Smooth muscle cell of the brain vasculature (primary cell): ENCODE measurements around the gene SRPK2.
"Not testable (repeated sequence)": the region's sequence is repeated elsewhere in the genome, so short reads cannot be mapped to it uniquely, and the experiment has no call there.

Source experiments
- DNase-seq: peaks from one replicate; pipeline ENCODE4 v3.0.0-alpha.2; 2012; ENCODE audit warnings: low read depth, low spot score

Gene SRPK2

GRCh38 chr7:105267244-105267643 lies 121.5 kb downstream of the SRPK2 start:
- no peak for DNase-seq

DNA sequence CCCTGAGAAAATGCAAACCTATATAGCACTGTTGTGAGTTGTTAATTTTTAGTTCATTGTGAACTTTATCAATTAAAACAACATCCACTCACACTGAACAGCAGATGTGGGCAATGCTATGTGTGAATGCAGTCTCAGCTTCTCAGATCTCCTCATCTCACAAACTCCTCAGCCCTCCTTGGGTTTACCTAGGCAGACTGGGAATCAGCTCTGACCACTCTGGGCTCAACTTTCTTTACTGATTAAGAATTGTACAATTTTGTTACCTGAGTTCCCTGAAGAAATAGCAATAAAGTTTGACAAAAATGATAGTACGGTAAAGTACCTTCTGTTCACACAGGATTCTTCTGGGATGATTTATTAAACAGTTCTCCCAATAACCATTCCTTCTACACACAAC lies 124.0 kb downstream of the SRPK2 start:
- DNase-seq = no peak

DNA sequence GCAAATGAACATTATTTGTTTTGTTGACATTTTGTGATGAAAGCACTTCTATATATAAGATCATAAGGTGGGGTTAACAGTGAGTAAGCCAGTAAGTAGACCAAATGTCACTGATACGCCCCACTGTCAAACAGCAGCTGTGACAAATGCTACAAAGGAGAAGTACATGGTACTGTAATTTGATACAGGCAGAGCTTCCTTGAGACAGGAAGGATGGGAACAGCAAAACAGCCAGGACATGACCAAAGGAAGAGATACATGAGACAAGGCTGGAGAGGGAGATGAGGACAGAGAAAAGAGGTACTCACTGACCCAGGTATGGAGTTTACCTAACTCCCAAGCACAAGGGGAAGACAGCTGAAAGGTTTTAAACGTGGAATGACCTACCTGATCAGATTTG lies 127.0 kb downstream of the SRPK2 start:
- no peak for DNase-seq

DNA sequence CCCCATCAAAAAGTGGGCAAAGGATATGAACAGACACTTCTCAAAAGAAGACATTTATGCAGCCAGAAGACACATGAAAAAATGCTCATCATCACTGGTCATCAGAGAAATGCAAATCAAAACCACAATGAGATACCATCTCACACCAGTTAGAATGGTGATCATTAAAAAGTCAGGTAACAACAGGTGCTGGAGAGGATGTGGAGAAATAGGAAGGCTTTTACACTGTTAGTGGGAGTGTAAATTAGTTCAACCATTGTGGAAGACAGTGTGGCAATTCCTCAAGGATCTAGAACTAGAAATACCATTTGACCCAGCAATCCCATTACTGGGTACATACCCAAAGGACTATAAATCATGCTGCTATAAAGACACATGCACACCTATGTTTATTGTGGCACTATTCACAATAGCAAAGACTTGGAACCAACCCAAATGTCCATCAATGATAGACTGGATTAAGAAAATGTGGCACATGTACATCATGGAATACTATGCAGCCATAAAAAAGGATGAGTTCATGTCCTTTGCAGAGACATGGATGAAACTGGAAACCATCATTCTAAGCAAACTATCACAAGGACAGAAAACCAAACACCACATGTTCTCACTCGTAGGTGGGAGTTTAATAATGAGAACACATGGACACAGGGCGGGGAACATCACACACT lies 128.4 kb downstream of the SRPK2 start:
- DNase-seq = not testable (repeated sequence)

DNA sequence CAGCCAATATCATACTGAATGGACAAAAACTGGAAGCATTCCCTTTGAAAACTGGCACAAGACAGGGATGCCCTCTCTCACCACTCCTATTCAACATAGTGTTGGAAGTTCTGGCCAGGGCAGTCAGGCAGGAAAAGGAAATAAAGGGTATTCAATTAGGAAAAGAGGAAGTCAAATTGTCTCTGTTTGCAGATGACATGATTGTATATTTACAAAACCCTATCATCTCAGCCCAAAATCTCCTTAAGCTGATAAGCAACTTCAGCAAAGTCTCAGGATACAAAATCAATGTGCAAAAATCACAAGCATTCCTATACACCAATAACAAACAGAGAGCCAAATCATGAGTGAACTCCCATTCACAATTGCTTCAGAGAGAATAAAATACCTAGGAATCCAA lies 129.8 kb downstream of the SRPK2 start:
- not testable (repeated sequence) for DNase-seq

DNA sequence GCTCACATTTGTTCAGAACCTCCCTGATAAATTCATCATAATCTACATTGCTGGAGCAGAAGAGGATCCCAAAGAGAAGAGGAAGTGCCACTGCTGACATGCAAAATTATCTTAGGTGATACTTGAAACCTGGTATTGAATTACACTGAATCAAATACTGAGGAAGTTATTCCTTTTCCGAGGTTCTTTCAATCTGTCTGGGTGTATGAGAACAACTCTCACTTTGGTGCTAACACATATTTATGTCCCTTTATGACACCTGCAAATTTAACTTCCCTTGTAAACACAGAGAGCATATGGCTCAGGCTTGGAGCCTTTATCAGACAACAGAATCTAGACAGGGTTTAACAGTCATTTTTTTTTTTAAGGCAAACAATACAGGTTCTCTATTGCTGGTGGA lies 131.4 kb downstream of the SRPK2 start:
- no peak for DNase-seq

DNA sequence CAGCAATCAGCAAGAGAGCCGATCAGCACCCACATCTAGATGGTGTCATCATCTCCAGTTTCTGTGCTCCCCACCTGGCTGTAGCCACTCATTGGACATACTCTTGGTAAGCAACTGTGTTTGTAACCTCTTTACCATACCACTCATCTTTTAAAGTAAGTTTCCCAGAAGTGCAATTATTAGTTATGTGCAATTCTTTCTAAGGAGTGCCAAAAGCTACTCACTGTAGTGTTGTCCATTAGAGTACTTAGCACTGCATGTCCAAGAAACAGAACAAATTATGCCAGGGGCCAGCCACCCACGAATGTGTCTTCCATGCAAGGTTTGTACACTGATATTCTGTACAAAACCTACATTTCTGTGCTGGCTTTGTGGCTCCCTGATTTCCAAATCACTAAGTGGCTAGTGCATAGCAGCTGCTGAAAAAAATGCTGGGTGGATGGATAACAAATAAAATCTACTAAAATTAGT lies 131.9 kb downstream of the SRPK2 start:
- DNase-seq = no peak

- DNase-seq = no peak
Measured at GRCh38 chr7:105250706-105251105, 138.0 kb downstream of the SRPK2 start.

GRCh38 chr7:105250239-105250638 lies 138.5 kb downstream of the SRPK2 start:
- DNase-seq = no peak

DNA sequence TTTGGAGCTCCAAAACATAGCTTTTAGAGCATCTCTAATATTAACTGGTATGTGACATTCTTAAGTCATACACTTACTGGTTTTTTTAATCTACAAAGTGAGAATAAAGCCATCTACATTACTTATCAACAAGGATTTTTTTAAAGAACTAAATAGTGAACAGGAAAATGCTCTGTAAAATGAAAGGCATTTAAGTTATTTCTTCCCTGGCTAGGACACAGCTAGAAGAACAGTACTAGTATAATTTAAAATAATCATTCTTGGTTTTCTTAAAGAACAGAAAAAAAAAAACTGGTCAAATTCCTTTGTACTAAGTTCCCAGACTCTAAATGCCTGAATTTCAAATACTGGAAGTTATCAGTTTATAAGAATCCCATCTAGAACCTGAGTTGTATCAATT lies 139.5 kb downstream of the SRPK2 start:
- DNase-seq = no peak

DNA sequence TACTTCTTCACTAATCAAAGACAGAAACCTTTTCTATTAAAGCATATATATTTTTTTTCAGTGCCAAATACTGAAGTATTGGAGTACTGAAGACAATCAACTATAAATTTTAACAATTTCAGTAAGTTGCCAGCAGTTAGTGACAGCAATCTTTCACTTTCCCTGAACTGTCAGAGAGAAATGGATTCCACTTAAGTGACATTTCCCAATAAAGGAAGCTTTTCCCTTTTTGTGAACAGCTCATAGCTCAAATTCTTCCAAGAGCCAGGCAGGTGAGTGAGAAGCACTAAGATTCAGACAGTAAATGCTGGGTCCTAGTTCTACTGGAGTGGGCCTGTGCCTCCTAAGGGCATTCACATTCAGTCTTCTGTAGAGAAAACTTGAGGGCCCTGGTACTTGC lies 142.0 kb downstream of the SRPK2 start:
- DNase-seq = no peak

DNA sequence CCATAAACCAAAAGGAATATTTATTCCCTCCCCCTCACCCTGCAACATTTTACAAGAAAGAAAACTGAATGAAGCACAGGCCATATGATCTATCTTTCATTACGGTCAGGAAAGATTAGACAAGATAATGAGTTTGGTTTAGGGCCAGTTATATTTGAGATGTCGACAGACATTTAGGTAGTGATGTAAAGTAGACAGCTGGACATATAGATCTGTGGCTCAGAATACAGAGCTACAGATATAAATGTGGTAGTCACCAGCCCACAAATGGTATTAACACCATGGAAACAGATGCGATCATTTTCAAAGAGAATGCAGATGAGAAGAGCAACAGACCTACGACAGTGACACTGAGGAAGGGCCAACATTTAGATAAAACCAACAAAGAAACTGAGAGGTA lies 142.5 kb downstream of the SRPK2 start:
- no peak for DNase-seq

GRCh38 chr7:105245398-105246114 lies 143.2 kb downstream of the SRPK2 start:
- DNase-seq = no peak

DNA sequence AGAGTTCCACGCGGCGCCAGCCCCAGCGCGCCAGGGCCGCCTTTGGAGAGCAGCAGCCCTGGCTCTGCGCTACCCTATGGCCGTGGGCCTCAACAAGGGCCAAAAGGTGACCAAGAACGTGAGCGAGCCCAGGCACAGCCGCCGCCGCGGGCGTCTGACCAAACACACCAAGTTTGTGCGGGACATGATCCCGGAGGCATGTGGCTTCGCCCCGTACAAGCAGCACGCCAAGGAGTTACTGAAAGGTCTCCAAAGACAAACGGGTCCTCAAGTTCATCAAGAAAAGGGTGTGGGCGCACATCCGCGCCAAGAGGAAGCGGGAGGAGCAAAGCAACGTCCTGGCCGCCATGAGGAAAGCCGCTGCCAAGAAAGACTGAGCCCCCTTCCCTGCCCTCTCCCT lies 144.1 kb downstream of the SRPK2 start:
- DNase-seq = no peak

GRCh38 chr7:105241198-105241597 lies 147.5 kb downstream of the SRPK2 start:
- DNase-seq = no peak

- no peak for DNase-seq
Measured at GRCh38 chr7:105238198-105238765, 150.4 kb downstream of the SRPK2 start.

GRCh38 chr7:105234886-105235285 lies 153.8 kb downstream of the SRPK2 start:
- DNase-seq = no peak

DNA sequence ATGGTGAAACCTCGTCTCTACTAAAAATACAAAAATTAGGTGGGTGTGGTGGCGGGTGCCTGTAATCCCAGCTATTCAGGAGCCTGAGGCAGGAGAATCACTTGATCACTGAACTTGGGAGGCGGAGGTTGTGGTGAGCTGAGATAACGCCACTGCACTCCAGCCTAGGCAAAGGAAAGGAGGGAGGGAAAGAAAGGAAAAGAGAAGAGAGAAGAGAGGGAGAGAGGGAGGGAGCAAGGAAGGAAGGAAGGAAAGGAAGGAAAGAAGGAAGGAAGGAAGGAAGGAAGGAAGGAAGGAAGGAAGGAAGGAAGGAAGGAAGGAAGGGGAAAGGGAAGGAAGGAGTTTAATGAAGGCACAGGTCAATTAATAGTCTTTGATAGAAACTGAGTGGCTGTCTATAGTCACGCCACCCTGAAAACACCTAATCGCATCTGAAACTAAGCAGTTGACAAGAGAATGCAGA lies 155.9 kb downstream of the SRPK2 start:
- DNase-seq = not testable (repeated sequence)

GRCh38 chr7:105230486-105230885 lies 158.2 kb downstream of the SRPK2 start:
- DNase-seq = no peak

GRCh38 chr7:105229641-105230040 lies 159.1 kb downstream of the SRPK2 start:
- no peak for DNase-seq

DNA sequence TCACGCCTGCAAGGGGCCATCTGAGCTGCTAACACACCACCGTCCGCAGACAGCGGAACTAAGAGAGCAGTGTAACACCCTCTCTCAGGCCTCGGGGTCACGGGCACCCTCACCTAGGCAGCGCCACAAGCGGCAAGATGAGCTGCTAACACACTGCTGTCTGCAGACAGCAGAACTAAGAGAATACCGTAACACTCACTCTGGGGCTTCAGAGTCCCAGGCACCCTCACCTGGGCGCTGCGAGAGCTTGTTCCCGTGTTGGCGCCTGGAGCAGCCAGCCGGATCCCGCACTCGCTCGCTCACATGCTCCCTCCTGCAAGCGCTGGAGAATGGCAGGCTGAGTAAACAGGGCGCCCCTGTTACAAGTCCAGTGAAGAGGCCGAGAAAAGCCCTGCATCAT lies 160.2 kb downstream of the SRPK2 start:
- DNase-seq = no peak

- no peak for DNase-seq
Measured at GRCh38 chr7:105227391-105227790, 161.3 kb downstream of the SRPK2 start.
